ENCODE measurements around the gene RETREG2.

DNA sequence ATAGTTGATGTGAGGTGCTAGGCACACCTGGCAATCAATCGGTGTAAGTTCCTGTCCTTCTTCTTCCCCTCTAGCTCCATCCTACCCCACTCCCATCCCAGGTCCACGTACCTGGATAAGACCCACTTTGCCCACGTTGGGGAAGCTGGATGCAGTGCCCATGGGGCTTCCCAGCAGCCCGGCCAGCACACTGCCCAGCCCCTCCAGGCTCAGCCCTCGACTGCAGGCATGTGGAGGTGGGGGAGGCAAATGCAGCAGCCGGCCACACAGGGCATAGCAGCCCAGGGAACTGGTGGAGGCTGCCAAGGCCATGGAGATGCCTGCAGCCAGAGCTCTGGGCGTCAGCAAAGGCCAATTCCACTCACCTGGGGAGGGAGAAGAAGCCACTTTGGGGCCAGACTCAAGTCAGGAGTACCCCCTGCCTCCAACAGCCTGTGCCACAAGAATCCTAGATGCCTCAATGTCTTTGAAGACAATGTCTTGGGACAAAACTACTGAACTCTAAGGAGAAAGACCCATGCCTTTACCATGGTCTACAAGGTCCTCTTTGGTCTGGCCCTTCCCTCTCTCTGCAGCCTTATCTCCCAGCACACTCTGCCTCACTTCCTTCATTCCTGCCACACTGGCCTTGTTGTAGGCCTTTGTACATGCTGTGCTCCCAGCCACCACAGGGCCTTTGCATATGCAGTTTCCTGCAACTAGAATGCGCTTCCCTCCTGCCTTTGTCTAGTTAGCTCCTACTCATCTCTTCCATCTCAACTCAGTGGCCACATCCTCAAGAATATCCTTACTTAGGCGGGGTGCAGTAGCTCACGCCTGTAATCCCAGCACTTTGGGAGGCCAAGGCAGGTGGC, 12.8 kb upstream of the RETREG2 start:
- TF ChIP-seq, protein P1, sequence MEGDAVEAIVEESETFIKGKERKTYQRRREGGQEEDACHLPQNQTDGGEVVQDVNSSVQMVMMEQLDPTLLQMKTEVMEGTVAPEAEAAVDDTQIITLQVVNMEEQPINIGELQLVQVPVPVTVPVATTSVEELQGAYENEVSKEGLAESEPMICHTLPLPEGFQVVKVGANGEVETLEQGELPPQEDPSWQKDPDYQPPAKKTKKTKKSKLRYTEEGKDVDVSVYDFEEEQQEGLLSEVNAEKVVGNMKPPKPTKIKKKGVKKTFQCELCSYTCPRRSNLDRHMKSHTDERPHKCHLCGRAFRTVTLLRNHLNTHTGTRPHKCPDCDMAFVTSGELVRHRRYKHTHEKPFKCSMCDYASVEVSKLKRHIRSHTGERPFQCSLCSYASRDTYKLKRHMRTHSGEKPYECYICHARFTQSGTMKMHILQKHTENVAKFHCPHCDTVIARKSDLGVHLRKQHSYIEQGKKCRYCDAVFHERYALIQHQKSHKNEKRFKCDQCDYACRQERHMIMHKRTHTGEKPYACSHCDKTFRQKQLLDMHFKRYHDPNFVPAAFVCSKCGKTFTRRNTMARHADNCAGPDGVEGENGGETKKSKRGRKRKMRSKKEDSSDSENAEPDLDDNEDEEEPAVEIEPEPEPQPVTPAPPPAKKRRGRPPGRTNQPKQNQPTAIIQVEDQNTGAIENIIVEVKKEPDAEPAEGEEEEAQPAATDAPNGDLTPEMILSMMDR (IDR thresholded peaks at IDR 0.05), result no peak
- TF ChIP-seq POLR2A (IDR thresholded peaks at IDR 0.05), result no peak

All from body of pancreas (tissue), 4 donors.